Effector memory CD8-positive, alpha-beta T cell (primary cell): Measurements from ENCODE around the gene STK39.

Experiments used
- ATAC-seq: fragments of 150-1000 bp; cut with Tn5 transposase; replicated peaks from 2 replicates; pipeline ENCODE4 v1.10.0; 2021; ENCODE audit warnings: mild to moderate bottlenecking, moderate library complexity
- DNase-seq, 3 experiments: peaks; one replicate each; pipeline ENCODE4 v3.0.0; 2021
- H3K27ac Mint-ChIP-seq, 2 donors: one replicate each; pipeline ENCODE4 v1.8.0; 2022; ENCODE audit warnings: mild to moderate bottlenecking in 2 of 2, mixed read lengths in 2 of 2, moderate library complexity in 2 of 2
- H3K27me3 Mint-ChIP-seq, 2 donors: one replicate each; pipeline ENCODE4 v1.8.0; 2022; ENCODE audit warnings: mixed read lengths in 2 of 2
- H3K36me3 Mint-ChIP-seq: one replicate; pipeline ENCODE4 v1.8.0; 2022; ENCODE audit warnings: mild to moderate bottlenecking, moderate library complexity, mixed read lengths; ENCODE audit not compliant: insufficient read depth
- H3K4me1 Mint-ChIP-seq, 2 donors: one replicate each; pipeline ENCODE4 v1.8.0; 2022; ENCODE audit warnings: low read depth in 2 of 2, mixed read lengths in 2 of 2
- H3K4me3 Mint-ChIP-seq, 2 donors: one replicate each; pipeline ENCODE4 v1.8.0; 2022; ENCODE audit warnings: mild to moderate bottlenecking in 2 of 2, mixed read lengths in 2 of 2, moderate library complexity in 2 of 2
- H3K9me3 Mint-ChIP-seq, 2 donors: one replicate each; pipeline ENCODE4 v1.8.0; 2022; ENCODE audit warnings: mixed read lengths in 2 of 2

STK39 gene

DNA sequence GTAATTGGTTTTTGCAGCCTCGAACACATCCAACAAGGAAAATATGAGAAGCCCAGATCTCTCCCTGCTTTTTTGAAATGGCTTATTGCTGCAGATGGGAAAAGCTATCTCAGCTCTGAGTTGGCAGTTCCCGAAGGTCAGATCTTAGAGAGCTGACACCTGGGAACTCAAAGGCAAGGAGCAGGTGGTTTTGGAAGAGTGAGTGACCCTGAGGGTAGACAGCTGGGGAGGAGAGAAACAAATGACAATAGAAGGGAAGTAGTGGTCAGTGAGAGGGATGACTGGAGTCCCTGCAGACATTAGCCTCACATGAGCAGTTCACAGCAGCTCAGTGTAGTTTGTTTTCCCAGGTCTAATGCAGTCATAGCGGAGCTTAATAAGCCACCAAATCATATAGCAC is 317.9 kb downstream of the STK39 start:
- ATAC-seq (no peak), DNase-seq (no peak)
- Mint-ChIP-seq H3K9me3 (no peaks in the 10 kb centered on the region), H3K4me1 (no peaks in the 10 kb centered on the region), H3K27ac (no peak overlapping the region), H3K4me3 (no peak overlapping the region), H3K27me3 (peaks cover 12 to 21% of the 10 kb centered on the region in 2 donors), H3K36me3 (no peaks in the 10 kb centered on the region)

DNA sequence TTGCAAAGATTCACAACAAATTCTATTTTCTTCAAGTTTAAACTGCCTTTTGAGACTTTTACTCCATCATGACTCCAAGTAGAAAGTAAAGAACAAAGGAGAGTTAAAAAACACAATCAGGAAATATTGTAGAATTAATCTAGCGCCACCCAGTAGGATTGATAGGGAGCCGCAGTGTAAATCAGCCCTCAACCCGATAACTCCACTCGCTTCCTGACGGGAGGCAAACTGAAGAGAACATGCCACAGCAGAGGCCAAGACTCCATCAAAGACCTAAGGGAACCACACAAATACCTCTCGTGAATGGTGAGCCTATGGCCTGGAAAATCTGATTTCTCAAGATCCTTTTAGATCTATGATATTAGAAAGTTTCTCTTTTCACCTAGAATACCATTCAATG is 319.0 kb downstream of the STK39 start:
- Mint-ChIP-seq H3K27me3 (peaks cover 6 to 13% of the 10 kb centered on the region in 2 donors), H3K27ac (no peak overlapping the region), H3K4me1 (no peaks in the 10 kb centered on the region), H3K9me3 (no peaks in the 10 kb centered on the region), H3K4me3 (no peak overlapping the region), H3K36me3 (no peaks in the 10 kb centered on the region)
- DNase-seq: no peak
- no peak for ATAC-seq

DNA sequence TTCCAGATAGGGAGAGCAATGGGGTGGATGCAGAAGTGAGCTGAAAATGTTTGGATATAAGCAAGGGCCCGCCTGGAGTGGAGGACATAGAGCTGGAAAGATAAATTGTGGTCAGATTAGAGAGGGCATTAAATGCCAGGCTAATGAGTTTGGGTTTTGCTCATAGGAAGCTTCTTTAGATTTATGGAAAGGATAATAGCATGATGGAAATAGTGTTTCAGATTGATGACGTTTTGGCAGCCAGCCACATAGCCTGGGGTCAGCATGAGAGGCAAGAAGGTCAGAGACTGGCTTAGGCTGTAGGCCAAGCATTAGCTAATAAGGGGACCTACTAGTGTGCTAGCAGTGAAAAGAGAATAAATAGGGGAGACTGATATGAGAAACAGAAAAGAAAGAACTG is 321.6 kb downstream of the STK39 start:
- Mint-ChIP-seq H3K36me3 (no peaks in the 10 kb centered on the region), H3K27me3 (no peaks in the 10 kb centered on the region), H3K9me3 (no peaks in the 10 kb centered on the region), H3K4me1 (no peaks in the 10 kb centered on the region), H3K4me3 (no peak overlapping the region), H3K27ac (no peak overlapping the region)
- ATAC-seq (no peak), DNase-seq (no peak)

DNA sequence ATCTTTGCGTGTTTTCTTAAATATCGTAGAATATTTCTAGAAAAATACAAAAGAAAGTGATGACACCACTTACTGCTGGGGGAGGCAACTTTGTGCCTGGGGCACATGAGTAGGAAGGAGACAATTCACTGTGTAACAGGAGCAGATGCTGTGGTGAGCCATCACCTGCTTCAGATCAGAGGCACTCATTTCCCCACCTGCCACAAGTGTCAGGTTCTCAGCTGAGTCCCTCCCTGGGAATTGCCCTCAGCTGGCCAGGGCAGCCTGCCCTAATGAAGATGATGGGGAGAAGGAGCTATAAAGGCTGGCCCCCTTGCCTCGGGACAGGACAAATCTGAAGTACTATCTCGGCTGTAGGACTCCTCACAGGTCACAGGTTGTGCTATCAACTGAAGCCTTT is 322.8 kb downstream of the STK39 start:
- Mint-ChIP-seq H3K27ac (no peak overlapping the region), H3K4me1 (no peaks in the 10 kb centered on the region), H3K4me3 (no peak overlapping the region), H3K27me3 (peaks cover 0 to 4% of the 10 kb centered on the region in 2 donors), H3K36me3 (no peaks in the 10 kb centered on the region), H3K9me3 (no peaks in the 10 kb centered on the region)
- DNase-seq: no peak
- no peak for ATAC-seq

DNA sequence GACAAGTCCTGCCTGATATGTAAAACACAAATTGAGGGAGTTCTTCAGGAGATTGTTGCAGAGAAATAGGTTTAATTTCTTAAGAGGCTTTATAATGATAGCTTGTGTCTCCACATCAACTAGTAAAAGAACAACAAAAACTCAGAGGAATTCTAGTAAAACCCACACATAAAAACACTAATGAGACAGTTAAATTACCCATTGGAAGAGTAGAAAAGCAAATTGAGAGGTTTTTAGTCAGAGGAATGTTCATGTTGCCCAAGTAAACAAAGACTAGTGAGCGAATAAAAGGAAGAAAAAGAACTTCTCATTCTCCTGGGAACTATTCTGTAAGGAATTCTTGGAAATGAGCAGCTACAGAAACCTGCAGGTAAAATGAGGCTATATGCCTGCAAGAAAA is 330.6 kb downstream of the STK39 start:
- DNase-seq (no peak), ATAC-seq (no peak)
- no peak overlapping the region for H3K4me3 Mint-ChIP-seq
- no peak overlapping the region for H3K27ac Mint-ChIP-seq
- no peaks in the 10 kb centered on the region for H3K9me3 Mint-ChIP-seq
- H3K4me1 Mint-ChIP-seq: no peaks in the 10 kb centered on the region
- no peaks in the 10 kb centered on the region for H3K36me3 Mint-ChIP-seq
- H3K27me3 Mint-ChIP-seq: peaks cover 12 to 35% of the 10 kb centered on the region in 2 donors

DNA sequence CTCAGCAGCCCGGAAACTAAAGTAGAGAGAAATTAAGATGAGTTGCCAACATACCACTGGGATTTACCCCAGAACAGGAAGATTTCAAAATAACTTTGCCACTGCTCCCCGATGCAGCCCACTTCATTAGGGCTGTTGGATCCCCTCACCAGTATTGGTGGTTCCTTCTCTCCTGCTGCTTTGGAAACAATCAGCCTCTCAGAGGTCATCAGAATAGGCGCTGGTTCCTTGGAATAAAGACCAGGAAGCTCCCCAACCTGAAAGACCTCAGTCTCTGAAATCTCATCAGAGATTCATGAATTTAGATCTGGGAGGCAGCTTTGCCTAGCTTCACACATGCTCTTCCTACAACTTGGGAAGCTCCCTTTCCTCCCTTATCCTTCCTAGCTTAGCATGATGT is 332.4 kb downstream of the STK39 start:
- DNase-seq: no peak
- Mint-ChIP-seq H3K4me3 (no peak overlapping the region), H3K36me3 (no peaks in the 10 kb centered on the region), H3K27ac (no peak overlapping the region), H3K4me1 (no peaks in the 10 kb centered on the region), H3K27me3 (peaks cover 21 to 44% of the 10 kb centered on the region in 2 donors), H3K9me3 (no peaks in the 10 kb centered on the region)
- ATAC-seq: no peak

DNA sequence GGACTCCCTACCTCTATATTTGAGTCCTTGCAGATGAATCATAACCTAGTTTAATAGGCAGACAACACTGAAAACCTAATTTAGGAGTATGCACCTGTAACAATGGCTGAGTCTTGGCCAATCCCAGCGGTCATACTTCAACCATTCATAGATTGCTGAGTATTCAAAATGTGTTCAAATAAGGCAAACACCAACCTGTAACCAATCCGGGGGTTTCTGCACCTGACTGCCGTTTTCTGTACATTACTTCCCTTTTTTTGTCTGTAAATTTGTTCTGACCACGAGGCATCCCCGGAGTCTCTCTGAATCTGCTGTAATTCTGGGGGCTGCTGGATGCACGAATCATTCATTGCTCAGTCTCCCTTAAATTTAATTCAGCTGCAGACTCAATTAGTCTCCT is 338.6 kb downstream of the STK39 start:
- Mint-ChIP-seq H3K4me3 (no peak overlapping the region), H3K27me3 (peaks cover 20 to 34% of the 10 kb centered on the region in 2 donors), H3K4me1 (peaks cover 0 to 4% of the 10 kb centered on the region in 2 donors), H3K36me3 (no peaks in the 10 kb centered on the region), H3K27ac (no peak overlapping the region), H3K9me3 (no peaks in the 10 kb centered on the region)
- no peak for DNase-seq
- ATAC-seq: no peak

DNA sequence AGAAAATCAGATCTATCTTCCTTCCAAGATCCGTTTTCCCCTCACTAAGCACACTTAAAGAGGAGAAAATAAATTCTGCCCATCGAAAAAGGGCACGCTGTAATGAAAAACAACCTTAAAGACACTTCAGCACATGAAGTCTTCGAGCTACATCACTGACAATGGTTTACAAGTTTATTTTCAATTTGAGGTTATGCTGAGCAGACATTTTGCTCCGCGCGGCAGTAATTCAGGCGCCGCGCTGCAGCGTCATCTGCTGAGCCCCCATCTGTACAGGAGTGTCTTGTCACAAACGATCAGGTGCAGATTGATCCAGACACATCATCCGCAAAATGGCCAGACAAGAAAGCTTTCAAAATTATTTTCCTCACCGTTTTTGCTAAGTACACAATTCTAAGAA is 341.7 kb downstream of the STK39 start:
- H3K27ac Mint-ChIP-seq: no peak overlapping the region
- H3K27me3 Mint-ChIP-seq: peaks cover 25 to 27% of the 10 kb centered on the region in 2 donors
- H3K9me3 Mint-ChIP-seq: no peaks in the 10 kb centered on the region
- ATAC-seq (no peak), DNase-seq (no peak)
- no peaks in the 10 kb centered on the region for H3K36me3 Mint-ChIP-seq
- H3K4me3 Mint-ChIP-seq: no peak overlapping the region
- peaks cover 0 to 4% of the 10 kb centered on the region in 2 donors for H3K4me1 Mint-ChIP-seq
